ENCODE data around the gene CEBPG.

- TF ChIP-seq POLR2A (IDR thresholded peaks at IDR 0.05; ENCODE audit: extremely low read depth, insufficient read length) (no peak), CTCF (IDR thresholded peaks at IDR 0.05; ENCODE audit: low read depth, low read length) (no peak), MYC (IDR thresholded peaks at IDR 0.05; ENCODE audit: low read depth, low read length) (no peak)
Measured at GRCh38 chr19:33397536-33398360, 24.2 kb downstream of the CEBPG start.
